OCI-LY3 (cell line): ENCODE data around the gene DFFB.

Source experiments
- H2AFZ ChIP-seq: fragments of 200-600, 300-600 bp; shearing (Covaris generic); 2 replicates; pipeline ENCODE4 v1.6.0; 2014; ENCODE audit warnings: antibody characterized with exemption, low read depth, low read length
- H3K27ac ChIP-seq: fragments of 200-600, 300-600 bp; sonication (generic); 2 replicates; pipeline ENCODE4 v1.5.1; 2014; ENCODE audit warnings: mild to moderate bottlenecking, low read length, moderate library complexity, mixed read lengths
- H3K27me3 ChIP-seq: fragments of 200-600, 300-600 bp; sonication (generic); 2 replicates; pipeline ENCODE4 v1.6.1; 2014; ENCODE audit warnings: low read depth, low read length, mixed read lengths
- H3K36me3 ChIP-seq: fragments of 200-600, 300-600 bp; sonication (generic); replicated peaks from 2 replicates; pipeline ENCODE3; 2014; ENCODE audit warnings: low read depth, low read length, mixed read lengths
- H3K4me1 ChIP-seq: fragments of 300-600, 200-600 bp; sonication (generic); 2 replicates; pipeline ENCODE4 v1.6.1; 2014; ENCODE audit warnings: low read length, mixed read lengths
- H3K4me2 ChIP-seq: fragments of 200-600, 300-600 bp; sonication (generic); 2 replicates; pipeline ENCODE4 v1.6.1; 2014; ENCODE audit warnings: low read length, mixed read lengths
- H3K4me3 ChIP-seq: fragments of 300-600, 200-600 bp; sonication (generic); 2 replicates; pipeline ENCODE4 v1.5.1; 2014; ENCODE audit warnings: antibody characterized with exemption, mild to moderate bottlenecking, low read length, moderate library complexity
- H3K79me2 ChIP-seq: fragments of 300-600, 200-600 bp; shearing (Covaris generic); 2 replicates; pipeline ENCODE4 v1.6.1; 2014; ENCODE audit warnings: mild to moderate bottlenecking, low read length, mixed read lengths
- H3K9ac ChIP-seq: fragments of 300-600, 200-600 bp; shearing (Covaris generic); 2 replicates; pipeline ENCODE4 v1.6.0; 2014; ENCODE audit warnings: mild to moderate bottlenecking, low read length, moderate library complexity
- H3K9me3 ChIP-seq: fragments of 200-600, 300-600 bp; shearing (Covaris generic); 2 replicates; pipeline ENCODE4 v1.6.1; 2014; ENCODE audit warnings: low read length, mixed read lengths; ENCODE audit not compliant: insufficient read depth
- H4K20me1 ChIP-seq: fragments of 200-600, 300-600 bp; sonication (generic); 2 replicates; pipeline ENCODE4 v1.6.1; 2016; ENCODE audit warnings: low read length, mixed read lengths; ENCODE audit not compliant: insufficient read depth
- CTCF ChIP-seq: fragments of 200-600, 300-600 bp; sonication (generic); IDR thresholded peaks from 2 replicates; pipeline ENCODE4 v1.5.1; 2014; ENCODE audit warnings: antibody characterized with exemption, low read length, low read depth
- EZH2phosphoT487 ChIP-seq: fragments of 200-600 bp; shearing (Covaris generic); IDR thresholded peaks from 2 replicates; pipeline ENCODE4 v1.6.1; 2018; ENCODE audit warnings: antibody characterized with exemption, mixed run types, low read depth

DFFB gene

DNA sequence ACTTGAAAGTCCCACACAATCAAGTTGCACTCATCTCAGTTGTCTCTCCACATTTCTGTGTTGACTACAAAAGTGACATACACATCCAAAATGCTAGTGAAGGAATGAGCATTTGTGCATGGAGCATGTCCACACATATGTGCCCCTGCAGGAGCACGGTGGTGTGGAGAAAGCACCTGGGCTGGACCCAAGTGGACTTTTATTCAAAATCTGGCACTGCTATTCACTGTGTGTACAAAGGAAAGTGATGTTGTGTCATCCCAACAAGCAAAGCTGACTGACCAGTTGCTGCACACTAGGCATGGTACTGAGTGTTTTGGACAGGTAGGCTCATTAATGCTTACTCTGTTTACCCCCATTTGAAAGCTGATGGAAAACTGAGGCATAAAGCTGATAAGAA, 19.6 kb upstream of the DFFB start:
- Histone ChIP-seq H3K36me3 (peaks cover 50% of the 10 kb centered on the region), H3K9ac (no peak overlapping the region), H3K27me3 (no peaks in the 10 kb centered on the region), H3K4me2 (no peak overlapping the region), H3K4me3 (no peak overlapping the region), H3K9me3 (peaks cover 14% of the 10 kb centered on the region; the same call in 1 of the 2 replicates), H3K27ac (no peak overlapping the region), H4K20me1 (no peaks in the 10 kb centered on the region), H2AFZ (no peak overlapping the region), H3K4me1 (no peaks in the 10 kb centered on the region), H3K79me2 (no peaks in the 10 kb centered on the region)
- no peak for TF ChIP-seq CTCF

DNA sequence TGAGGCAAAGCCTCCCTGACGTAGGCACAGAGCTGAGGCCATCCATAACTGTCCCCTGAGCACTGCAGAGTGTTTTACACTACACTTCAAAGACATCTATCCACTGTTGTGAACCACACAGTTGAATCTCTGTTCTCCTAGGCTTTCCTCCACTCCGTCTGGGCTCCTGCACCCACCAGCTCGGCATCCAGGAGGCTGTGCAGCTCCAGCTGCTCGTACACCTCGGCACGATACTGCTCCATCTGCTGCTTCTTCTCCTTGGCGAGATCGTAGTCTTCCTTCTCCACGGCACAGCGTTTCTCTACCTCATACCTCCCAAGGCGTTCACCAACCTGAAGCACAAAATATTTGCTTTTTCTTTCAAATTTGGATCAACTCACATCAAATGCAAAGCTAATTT, 18.5 kb upstream of the DFFB start:
- Histone ChIP-seq H3K36me3 (peaks cover 49% of the 10 kb centered on the region), H3K79me2 (no peaks in the 10 kb centered on the region), H2AFZ (no peak overlapping the region), H3K4me1 (no peaks in the 10 kb centered on the region), H3K9ac (no peak overlapping the region), H3K27ac (no peak overlapping the region), H3K4me2 (no peak overlapping the region), H3K27me3 (no peaks in the 10 kb centered on the region), H4K20me1 (no peaks in the 10 kb centered on the region), H3K9me3 (peaks cover 14% of the 10 kb centered on the region; the same call in 1 of the 2 replicates), H3K4me3 (no peak overlapping the region)
- TF ChIP-seq CTCF, result no peak
- no peak for TF ChIP-seq EZH2phosphoT487

DNA sequence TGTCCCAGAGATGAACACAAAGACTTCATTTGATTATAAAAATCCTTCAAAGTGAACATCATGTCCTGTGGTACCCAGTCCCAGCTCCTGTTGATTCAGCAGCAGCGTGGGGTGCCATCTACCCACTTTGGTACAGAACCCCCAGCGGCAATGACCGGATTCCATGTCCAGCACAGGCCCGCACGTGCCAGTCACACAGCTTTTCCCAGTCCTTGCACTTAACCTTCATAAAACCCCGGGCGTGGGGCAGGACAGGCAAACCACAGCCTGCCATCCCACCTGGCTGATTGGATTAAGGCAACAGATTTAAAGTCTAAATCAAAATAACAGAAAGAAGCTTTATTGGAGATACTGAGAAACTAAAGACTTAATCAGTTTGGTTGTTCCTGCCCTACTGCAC, 15.8 kb upstream of the DFFB start:
- Histone ChIP-seq H3K27me3 (no peaks in the 10 kb centered on the region), H3K27ac (no peak overlapping the region), H3K4me3 (no peak overlapping the region), H4K20me1 (no peaks in the 10 kb centered on the region), H3K79me2 (no peaks in the 10 kb centered on the region), H3K36me3 (peaks cover 44% of the 10 kb centered on the region), H3K4me1 (no peaks in the 10 kb centered on the region), H3K9me3 (peaks cover 14% of the 10 kb centered on the region; the same call in 1 of the 2 replicates), H3K4me2 (no peak overlapping the region), H3K9ac (no peak overlapping the region), H2AFZ (no peak overlapping the region)
- TF ChIP-seq CTCF (no peak), EZH2phosphoT487 (no peak)

GRCh38 chr1:3842912-3843311, 14.4 kb upstream of the DFFB start:
- H3K4me2 ChIP-seq, result no peak overlapping the region
- no peak overlapping the region for H3K27ac ChIP-seq
- no peaks in the 10 kb centered on the region for H3K27me3 ChIP-seq
- no peak overlapping the region for H2AFZ ChIP-seq
- no peak overlapping the region for H3K9ac ChIP-seq
- H4K20me1 ChIP-seq, result no peaks in the 10 kb centered on the region
- no peaks in the 10 kb centered on the region for H3K79me2 ChIP-seq
- no peak overlapping the region for H3K4me3 ChIP-seq
- H3K36me3 ChIP-seq, result peaks cover 30% of the 10 kb centered on the region
- H3K9me3 ChIP-seq, result peaks cover under 1% of the 10 kb centered on the region; the same call in 1 of the 2 replicates
- H3K4me1 ChIP-seq, result no peaks in the 10 kb centered on the region
- TF ChIP-seq EZH2phosphoT487 (no peak), CTCF (no peak)
